GM12878 (cell line): ENCODE measurements around the gene PISD. TPM values are rescaled to one million over a fixed set of nuclear protein-coding genes. Genes with fewer than 3 reads are reported as not detected.

Source experiments
- FOXM1 ChIP-seq: IDR thresholded peaks from 2 replicates; pipeline ENCODE4 v1.6.1; 2012; ENCODE audit warnings: low read depth, mild to moderate bottlenecking, inconsistent platforms, low read length, moderate library complexity
- KAT2A ChIP-seq: conservative IDR thresholded peaks from 2 replicates; pipeline ENCODE4 v1.6.1; 2011; ENCODE audit warnings: low read depth, low read length; ENCODE audit not compliant: control insufficient read depth
- MEF2A ChIP-seq: IDR thresholded peaks from 2 replicates; pipeline ENCODE4 v1.6.1; 2011; ENCODE audit warnings: low read depth, mild to moderate bottlenecking, low read length, moderate library complexity; ENCODE audit not compliant: insufficient read depth
- MTA2 ChIP-seq: fragments of 450-650 bp; IDR thresholded peaks from 2 replicates; pipeline ENCODE4 v1.6.1; 2016; ENCODE audit warnings: low read depth, mild to moderate bottlenecking, moderate library complexity
- MTA3 ChIP-seq: IDR thresholded peaks from 2 replicates; pipeline ENCODE4 v1.6.1; 2012; ENCODE audit warnings: low read length, inconsistent platforms, borderline replicate concordance
- NFYA ChIP-seq: IDR thresholded peaks from 2 replicates; pipeline ENCODE4 v1.6.1; 2011; ENCODE audit warnings: low read depth, mild to moderate bottlenecking, low read length, improper control_type of control experiment, borderline replicate concordance
- RAD51 ChIP-seq: fragments of 450-650 bp; IDR thresholded peaks from 2 replicates; pipeline ENCODE4 v1.6.1; 2016; ENCODE audit warnings: moderate library complexity, mild to moderate bottlenecking, inconsistent platforms
- TCF12 ChIP-seq: IDR thresholded peaks from 2 replicates; pipeline ENCODE4 v1.6.1; 2011; ENCODE audit warnings: low read depth, mild to moderate bottlenecking, low read length
- TCF7 ChIP-seq: IDR thresholded peaks from 2 replicates; pipeline ENCODE4 v1.6.1; 2014; ENCODE audit warnings: antibody characterized with exemption, borderline replicate concordance
- polyA plus RNA-seq, 11 experiments: library from polyadenylated mRNA; depleted of rRNA in 4 of 11; unstranded in 6 of 11; stranded (reverse) in 5 of 11; fragments of >200 nt; fragmentation: Nextera tagmentation in 4 of 11; fragmentation: Illumina TruSeq in 1 of 11; extraction: Ambion mirVana in 4 of 11; extraction: Trizol in 1 of 11; gene quantifications; 1 replicate in 1 of 11; 2 replicates in 10 of 11; pipeline versions ENCODE4 v1.2.1 to v1.2.3, GENCODE V29; 2011 to 2016; ENCODE audit warnings: inconsistent platforms in 2 of 11, missing spikeins in 2 of 11, low read depth in 1 of 11
- total RNA-seq, 4 experiments: library from RNA; depleted of rRNA in 3 of 4; stranded (reverse); fragments of >200 nt in 3 of 4; fragmentation: Illumina TruSeq in 1 of 4; extraction: Trizol in 1 of 4; gene quantifications; 2 replicates each; pipeline versions ENCODE4 v1.2.1 to v1.2.3, GENCODE V29; 2013 to 2021
- TF ChIP-seq, protein P1 (sequence below): IDR thresholded peaks from 2 replicates; pipeline ENCODE4 v1.6.1; 2011; ENCODE audit warnings: borderline replicate concordance, low read depth, mild to moderate bottlenecking, moderate library complexity, mixed read lengths, low read length; ENCODE audit not compliant: insufficient read depth; ENCODE audit errors: extremely low read length
- TF ChIP-seq, protein P2 (sequence below): fragments of 450-650 bp; IDR thresholded peaks from 2 replicates; pipeline ENCODE4 v1.6.1; 2017; ENCODE audit warnings: antibody characterized with exemption, mild to moderate bottlenecking, moderate library complexity

The PISD gene
- total and polyA plus RNA-seq, 10 of the 15 experiments (the other 5 are each of a cell fraction or from before 2014, with no cell fraction given), result 25.8 to 62.7 (median 45.8) TPM

- no peak for TF ChIP-seq MTA3
- peak; percentile 38; the same call in 1 of the 2 replicates for TF ChIP-seq TCF7
- TF ChIP-seq MTA2, result peak; percentile 82; the same call in 1 of the 2 replicates
- peak; percentile 45; the same call in 1 of the 2 replicates for TF ChIP-seq FOXM1
- TF ChIP-seq MEF2A, result 0 out of 2 replicates have a peak, but pooled peaks have one; percentile 26
- TF ChIP-seq KAT2A, result no peak
- TF ChIP-seq, protein P1, sequence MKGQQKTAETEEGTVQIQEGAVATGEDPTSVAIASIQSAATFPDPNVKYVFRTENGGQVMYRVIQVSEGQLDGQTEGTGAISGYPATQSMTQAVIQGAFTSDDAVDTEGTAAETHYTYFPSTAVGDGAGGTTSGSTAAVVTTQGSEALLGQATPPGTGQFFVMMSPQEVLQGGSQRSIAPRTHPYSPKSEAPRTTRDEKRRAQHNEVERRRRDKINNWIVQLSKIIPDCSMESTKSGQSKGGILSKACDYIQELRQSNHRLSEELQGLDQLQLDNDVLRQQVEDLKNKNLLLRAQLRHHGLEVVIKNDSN, result peak; percentile 30
- no peak for TF ChIP-seq TCF12
- TF ChIP-seq NFYA, result no peak
- TF ChIP-seq, protein P2, sequence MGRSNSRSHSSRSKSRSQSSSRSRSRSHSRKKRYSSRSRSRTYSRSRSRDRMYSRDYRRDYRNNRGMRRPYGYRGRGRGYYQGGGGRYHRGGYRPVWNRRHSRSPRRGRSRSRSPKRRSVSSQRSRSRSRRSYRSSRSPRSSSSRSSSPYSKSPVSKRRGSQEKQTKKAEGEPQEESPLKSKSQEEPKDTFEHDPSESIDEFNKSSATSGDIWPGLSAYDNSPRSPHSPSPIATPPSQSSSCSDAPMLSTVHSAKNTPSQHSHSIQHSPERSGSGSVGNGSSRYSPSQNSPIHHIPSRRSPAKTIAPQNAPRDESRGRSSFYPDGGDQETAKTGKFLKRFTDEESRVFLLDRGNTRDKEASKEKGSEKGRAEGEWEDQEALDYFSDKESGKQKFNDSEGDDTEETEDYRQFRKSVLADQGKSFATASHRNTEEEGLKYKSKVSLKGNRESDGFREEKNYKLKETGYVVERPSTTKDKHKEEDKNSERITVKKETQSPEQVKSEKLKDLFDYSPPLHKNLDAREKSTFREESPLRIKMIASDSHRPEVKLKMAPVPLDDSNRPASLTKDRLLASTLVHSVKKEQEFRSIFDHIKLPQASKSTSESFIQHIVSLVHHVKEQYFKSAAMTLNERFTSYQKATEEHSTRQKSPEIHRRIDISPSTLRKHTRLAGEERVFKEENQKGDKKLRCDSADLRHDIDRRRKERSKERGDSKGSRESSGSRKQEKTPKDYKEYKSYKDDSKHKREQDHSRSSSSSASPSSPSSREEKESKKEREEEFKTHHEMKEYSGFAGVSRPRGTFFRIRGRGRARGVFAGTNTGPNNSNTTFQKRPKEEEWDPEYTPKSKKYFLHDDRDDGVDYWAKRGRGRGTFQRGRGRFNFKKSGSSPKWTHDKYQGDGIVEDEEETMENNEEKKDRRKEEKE, result no peak
- TF ChIP-seq RAD51, result peak; percentile 95
These were observed 15.6 kb downstream of the PISD start (continued) for GRCh38 chr22:31646186-31647019.
